ENCODE results near the gene TTR.

DNA sequence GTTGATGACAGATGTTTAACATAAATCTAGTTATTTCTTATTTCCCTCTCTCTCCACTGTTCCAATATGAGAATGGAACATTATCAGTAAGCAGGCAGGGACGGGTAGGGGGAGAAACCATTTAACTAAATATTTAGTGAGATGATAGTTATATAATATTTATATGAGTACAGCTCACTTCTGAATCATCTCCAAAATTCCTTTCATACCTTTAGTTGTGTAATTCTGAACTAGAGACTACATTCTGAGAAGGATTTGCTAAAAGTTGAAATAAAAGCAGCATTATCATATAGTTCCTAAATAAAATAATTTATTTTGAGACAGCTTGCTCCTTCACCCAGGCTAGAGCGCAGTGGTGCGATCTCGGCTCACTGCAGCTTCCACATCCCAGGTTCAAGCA, 51.3 kb downstream of the TTR start:
- TF ChIP-seq, protein P1, sequence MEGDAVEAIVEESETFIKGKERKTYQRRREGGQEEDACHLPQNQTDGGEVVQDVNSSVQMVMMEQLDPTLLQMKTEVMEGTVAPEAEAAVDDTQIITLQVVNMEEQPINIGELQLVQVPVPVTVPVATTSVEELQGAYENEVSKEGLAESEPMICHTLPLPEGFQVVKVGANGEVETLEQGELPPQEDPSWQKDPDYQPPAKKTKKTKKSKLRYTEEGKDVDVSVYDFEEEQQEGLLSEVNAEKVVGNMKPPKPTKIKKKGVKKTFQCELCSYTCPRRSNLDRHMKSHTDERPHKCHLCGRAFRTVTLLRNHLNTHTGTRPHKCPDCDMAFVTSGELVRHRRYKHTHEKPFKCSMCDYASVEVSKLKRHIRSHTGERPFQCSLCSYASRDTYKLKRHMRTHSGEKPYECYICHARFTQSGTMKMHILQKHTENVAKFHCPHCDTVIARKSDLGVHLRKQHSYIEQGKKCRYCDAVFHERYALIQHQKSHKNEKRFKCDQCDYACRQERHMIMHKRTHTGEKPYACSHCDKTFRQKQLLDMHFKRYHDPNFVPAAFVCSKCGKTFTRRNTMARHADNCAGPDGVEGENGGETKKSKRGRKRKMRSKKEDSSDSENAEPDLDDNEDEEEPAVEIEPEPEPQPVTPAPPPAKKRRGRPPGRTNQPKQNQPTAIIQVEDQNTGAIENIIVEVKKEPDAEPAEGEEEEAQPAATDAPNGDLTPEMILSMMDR (conservative IDR thresholded peaks at IDR 0.05; ENCODE audit: low read depth, low read length), result no peak
- TF ChIP-seq EZH2 (IDR thresholded peaks at IDR 0.05; ENCODE audit: low read length, unreplicated experiment) (no peak), EZH2phosphoT487 (IDR thresholded peaks at IDR 0.05; ENCODE audit: borderline replicate concordance, low read length) (no peak)
